Stimulated activated CD4-positive, alpha-beta T cell treated with anti-CD3 and anti-CD28 coated beads, Interleukin-2, amount 100 ng/mL, for 48 hours (primary cell): ENCODE data around the gene TTLL8.
"Not testable (repeated sequence)": the region's sequence is repeated elsewhere in the genome, so short reads cannot be mapped to it uniquely, and the experiment has no call there.

Experiments used
- DNase-seq, 2 donors: peaks; one replicate each; pipeline ENCODE4 v3.0.0-alpha.2; 2020

The TTLL8 gene

DNA sequence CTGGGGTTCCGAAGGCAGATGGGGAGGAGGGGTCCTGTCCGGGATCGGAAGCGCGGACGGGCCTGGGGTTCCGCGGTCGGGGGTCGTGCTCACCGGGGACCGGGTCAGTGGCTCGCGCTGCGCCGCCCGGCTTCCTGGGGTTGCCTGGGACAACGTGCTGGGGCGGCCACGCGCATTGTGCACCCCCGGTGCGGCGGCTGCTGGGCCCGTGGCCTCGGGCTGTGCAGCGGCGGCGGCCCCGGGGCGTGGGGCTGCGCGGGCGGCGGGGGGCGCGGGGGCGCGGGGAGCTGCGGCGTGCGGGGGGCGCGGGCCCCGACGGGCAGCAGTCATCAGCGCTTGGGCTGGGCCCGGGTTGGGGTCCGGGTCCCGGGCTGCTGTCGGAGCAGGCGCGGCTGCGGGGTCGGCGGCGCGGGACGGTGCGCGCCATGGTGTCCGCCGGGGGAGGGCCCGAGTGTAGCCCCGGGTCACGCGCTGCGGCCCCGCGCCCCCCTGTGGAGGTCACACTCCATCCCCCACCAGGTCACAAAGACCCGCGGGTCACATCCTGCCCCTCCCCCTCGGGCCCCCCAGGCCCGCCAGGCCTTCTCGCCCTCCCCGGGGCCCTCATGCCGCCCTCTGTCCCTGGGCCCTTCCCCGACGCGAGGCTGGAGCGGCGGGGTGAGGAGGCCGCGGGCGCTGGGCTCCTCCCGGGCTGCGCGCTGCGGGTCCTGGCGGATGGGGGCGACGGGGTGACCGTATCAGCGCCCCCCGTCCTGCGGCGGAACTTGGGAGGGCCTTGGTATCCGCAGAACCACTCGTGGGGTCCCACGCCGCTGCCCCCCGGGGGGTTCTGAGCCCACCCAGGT is at the start of gene TTLL8:
TSS of gene TTLL8 (minus strand) at position 238 of the 845 bp plus-strand sequence.
- DNase-seq, result no peak

DNA sequence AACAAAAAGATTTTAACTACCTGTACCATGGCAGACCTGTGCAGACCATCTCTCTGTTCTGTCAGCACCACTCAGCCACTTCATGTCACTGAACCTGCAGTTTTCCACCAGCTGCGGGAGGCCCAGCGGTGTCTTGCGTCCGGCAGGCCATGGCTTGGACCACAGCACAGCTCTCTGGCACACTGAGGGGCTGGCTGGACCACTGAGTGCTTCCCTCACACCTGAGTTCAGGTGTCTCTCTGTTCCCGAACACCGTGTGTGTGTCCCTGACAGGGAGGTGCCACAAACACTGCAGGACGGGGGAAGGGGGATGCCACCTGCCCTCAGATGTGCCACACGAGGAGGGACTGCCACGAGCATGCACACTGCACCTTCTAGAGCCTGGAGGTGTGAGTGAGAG is 49.4 kb upstream of the TTLL8 start:
- DNase-seq, result no peak

DNA sequence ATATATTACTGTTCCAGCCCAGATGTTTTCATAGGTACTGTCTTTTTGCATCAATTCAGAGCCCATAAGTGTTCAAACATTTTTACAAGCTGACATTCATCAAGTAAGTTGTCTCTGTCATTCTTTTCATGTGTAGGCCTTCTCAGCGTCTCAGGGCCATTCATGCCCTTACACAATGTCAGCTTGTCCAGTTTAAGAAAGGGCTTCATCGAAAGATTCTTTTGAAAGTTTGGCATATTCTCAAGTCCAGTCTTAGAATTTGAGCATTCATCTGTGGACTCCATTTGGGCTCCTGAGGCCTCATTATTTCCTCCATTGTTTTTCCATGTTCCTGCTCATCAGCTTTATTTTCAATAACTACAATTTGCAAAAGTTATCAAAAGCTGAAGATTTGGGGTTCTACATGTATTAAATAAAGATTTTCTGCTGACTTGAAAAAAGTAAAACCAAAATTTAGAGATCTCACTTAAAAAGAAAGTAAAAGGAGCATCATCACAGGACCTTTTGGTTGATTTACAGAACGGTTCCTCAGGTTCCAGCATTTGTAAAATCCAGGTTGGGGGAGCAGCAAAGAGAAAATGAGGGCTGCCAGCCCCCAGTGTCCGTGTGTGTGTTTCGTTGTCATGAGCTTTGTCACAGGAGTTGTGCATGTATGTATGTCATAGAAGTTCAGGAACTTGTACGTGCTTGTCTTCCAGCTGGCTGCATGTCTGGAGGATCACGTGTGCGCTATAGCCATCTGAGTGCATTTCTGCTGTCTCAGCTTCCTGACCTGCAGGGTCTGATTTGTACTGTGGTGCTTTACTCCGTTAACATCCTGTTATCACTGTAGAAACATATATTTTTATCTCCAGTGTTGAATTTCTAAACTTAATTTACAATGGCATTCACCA is 47.4 kb upstream of the TTLL8 start:
- no peak for DNase-seq

- DNase-seq, result no peak
Measured at GRCh38 chr22:50104141-50104544, 46.0 kb upstream of the TTLL8 start.

DNA sequence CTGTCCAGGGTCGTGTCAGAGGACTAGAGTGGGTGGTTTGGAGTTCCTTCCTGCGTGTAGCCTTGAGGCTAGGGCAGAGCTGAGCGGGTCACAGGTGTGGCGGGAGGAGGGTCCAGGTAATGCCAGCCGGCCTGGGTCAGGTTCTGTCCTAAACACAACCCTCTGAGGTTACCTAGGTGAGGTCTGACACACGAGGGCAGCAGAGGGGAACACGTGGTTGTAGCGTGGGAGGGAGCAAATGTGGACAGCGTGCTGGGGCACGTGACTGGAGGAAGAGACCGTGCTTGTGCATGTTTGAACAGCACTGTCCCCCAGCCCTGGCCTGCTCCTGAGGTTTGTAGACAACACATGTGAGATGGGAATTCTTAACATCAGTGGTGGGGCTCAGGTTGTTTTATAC is 44.8 kb upstream of the TTLL8 start:
- no peak for DNase-seq

DNA sequence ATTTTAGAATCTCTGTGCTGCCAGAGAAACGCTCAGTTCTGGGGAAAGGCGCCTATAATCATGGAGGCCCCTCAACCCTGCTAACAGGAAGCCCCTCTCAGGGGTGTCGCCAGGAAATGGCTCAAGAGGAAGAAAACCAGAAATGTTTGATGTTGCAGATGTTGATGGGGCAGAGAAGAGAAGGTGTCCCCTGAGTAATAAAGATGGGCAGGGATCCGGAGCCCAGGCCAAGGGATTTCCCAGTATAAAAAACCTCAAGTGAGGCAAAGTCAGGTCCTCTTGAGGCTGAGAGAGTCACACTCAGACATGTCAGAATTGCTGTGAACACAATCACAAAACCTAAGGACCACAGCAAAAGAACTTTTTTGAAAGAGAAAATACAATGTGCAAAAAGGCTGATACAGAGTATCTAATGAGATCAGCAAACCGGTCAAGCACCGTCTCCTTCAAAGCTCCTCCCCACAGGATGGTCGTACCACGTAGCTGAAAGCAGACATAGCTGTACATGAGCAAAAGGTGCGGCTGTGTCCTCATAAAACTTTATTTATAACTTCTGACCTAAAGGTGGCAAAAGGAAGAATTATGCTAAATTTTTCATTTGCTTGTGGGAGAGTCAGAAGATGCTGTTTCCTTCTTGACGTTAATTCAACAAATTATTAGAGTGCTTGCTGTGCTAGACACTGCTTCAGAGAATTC is 43.9 kb upstream of the TTLL8 start:
- no peak for DNase-seq

- DNase-seq, result no peak
Measured at GRCh38 chr22:50098052-50098451, 40.0 kb upstream of the TTLL8 start.

- DNase-seq, result no peak
Measured at GRCh38 chr22:50092342-50092741, 34.2 kb upstream of the TTLL8 start.

GRCh38 chr22:50091092-50091768 is 33.1 kb upstream of the TTLL8 start:
- DNase-seq, result no peak

DNA sequence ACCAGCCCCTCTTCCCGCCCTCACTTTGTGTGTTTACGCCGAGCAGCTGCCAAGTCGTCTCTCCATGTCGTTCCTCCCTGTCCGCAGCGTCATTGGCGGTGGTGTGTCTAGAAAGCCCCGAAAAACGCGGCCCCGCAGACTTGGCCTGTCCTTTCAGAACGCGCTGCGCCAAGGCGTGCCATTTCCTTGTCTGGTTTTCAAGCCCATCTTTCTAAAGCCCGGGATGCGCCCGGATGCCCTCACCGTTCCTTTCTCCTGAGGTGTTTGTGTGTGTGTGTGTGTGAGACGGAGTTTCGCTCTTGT is 32.3 kb upstream of the TTLL8 start:
- DNase-seq, result no peak

DNA sequence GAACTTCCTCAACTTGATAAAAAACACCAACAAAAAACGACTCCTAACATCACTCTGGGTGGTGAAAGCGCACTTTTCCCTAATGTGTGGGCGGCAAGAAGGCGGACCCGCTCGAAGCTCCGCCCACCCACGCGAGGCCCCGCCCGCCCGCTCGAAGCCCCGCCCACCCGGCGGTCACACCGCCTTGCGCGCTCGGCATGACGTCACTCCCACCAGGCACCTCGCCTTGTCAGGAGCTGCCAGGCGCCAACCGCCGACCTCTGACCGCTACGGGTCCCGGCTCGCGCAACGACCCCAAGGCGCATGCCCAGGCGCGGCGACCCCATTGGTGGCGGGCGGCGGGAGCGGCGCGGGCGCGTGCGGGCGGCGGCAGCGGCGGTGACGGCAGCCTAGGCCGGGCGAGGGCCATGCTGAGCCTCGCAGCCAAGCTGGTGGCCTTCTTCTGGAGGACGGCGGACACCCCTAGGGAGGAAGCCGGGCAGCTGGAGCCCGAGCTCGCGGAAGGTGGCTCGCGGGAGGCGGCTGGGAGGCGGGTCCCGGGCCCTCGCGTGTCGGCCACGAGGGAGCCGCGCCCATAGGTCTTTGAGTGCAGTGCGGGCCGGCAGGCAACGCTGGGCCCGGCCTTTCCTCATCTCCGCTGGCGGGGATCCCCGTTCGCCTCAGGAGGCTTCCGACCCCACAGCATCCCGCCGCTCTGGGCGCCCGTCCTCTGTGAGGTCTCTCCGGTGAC is 31.7 kb upstream of the TTLL8 start, which contains the start of gene MOV10L1:
TSS of gene MOV10L1 (plus strand) at position 325 of the 730 bp plus-strand sequence. CDS start at position 408, 83 bp downstream.
- no peak for DNase-seq

DNA sequence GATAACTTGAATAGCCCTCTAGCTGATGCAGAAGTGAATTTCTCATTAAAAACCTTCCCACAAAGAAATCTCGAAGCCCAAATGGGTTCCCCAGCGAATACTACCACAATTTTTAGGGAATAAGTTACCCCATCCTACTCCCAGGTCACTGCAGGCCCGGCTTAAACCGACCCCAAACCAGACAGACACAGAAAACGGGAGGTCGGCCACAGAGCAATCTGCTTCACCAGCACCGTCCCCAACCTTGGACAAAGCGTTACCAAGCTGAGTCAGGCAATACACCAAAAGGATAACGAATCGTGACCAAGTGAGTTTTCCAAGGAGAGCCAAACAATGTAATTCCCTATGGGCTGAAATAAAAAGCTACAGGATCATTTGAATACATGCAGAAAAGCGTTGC is 31.1 kb upstream of the TTLL8 start:
- DNase-seq, result no peak

- DNase-seq, result no peak
Measured at GRCh38 chr22:50088096-50088495, 30.0 kb upstream of the TTLL8 start.

GRCh38 chr22:50087646-50088045 is 29.5 kb upstream of the TTLL8 start:
- no peak for DNase-seq

GRCh38 chr22:50086975-50087374 is 28.9 kb upstream of the TTLL8 start:
- not testable (repeated sequence) for DNase-seq

- DNase-seq, result no peak
Measured at GRCh38 chr22:50086526-50086925, 28.4 kb upstream of the TTLL8 start.

DNA sequence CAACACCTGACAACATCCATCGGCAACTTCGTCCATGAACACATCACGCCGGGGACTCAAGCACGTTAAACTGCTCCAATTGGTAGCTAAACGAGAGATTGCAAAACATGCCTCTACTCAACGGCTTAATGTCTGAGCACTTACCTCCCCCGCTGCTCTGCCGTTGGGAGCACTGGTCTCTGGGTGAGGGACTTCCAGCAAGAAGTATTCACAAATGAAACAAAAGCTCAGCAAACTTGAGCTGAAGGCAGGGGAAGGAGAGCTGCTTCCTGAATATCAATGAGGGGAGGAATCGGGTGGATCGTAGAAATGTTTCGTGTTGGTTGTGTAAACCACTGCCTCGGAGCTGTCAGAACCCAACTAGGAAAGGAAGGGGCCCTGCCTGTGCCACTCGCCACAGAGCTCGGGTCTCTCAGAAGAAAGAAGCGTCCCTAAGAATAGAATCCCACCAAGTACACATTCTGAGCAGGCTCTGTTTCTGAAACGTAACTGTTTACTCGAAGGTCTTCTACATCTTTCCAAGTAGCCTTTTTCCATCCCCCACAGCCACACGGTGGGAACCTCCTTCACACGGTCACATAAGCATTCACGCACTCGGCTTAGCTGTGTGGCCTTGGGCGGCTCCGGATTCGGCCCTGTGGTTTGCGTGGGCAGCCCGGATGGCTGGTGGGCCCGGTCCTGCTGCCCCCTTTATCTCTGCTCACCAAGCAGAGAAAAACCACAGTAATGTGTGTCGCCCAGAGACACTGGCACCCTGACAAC is 27.3 kb upstream of the TTLL8 start, which contains the start of gene MLC1:
TSS of gene MLC1 (minus strand) at position 216 of the 762 bp plus-strand sequence. CDS start 524 bp downstream, outside the sequence.
- no peak for DNase-seq

- no peak for DNase-seq
Measured at GRCh38 chr22:50084614-50085021, 26.5 kb upstream of the TTLL8 start.

- no peak for DNase-seq
Measured at GRCh38 chr22:50084080-50084477, 26.0 kb upstream of the TTLL8 start.

GRCh38 chr22:50083462-50084079 is 25.5 kb upstream of the TTLL8 start:
- no peak for DNase-seq
